Measurements from ENCODE around the gene CT55.
"Not testable (repeated sequence)": the region's sequence is repeated elsewhere in the genome, so short reads cannot be mapped to it uniquely, and the experiment has no call there.

Gene CT55, protein sequence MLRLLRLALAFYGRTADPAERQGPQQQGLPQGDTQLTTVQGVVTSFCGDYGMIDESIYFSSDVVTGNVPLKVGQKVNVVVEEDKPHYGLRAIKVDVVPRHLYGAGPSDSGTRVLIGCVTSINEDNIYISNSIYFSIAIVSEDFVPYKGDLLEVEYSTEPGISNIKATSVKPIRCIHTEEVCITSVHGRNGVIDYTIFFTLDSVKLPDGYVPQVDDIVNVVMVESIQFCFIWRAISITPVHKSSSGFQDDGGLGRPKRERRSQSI

DNA sequence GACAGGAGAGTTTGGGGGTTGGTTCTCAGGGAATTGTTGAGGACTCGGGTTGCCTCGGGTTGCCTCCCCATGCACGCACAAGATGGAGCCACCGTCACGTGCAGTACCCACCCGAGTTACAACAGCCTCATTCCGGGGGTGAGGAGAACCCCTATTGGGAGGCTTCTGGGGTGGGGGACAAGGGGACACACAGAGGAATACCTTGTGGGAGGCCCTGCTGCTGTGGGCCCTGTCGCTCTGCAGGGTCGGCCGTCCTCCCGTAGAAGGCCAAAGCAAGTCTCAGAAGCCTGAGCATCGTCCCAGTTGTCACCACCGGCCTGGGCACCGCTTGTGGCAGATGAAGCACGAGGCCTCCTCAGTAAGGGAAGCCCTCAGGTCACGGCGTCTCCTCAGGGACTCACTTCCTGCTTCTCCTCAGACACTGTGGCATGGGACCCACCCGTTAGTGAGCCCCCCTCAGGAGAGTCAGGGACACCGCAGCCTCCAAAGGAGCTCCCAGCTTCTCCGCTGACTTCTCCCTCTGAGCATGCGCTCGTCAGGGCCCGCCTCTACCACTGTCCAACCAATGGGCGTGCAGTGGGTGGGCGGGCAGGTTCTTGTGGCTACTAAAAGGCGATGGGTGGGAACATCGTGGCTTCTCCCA, at the start of gene CT55:
TSS of gene CT55 (minus strand) at position 522 of the 643 bp plus-strand sequence. CDS start at position 295, 227 bp downstream.
- Histone ChIP-seq H3K36me3 (ENCODE audit: control insufficient read depth, low read depth, low read length) (no peaks in the 10 kb centered on the region), H3K27me3 (ENCODE audit: control insufficient read depth, insufficient read depth, low read length) (no peaks in the 10 kb centered on the region), H3K4me1 (ENCODE audit: control insufficient read depth, low read depth, low read length) (no peaks in the 10 kb centered on the region), H3K9me3 (ENCODE audit: control insufficient read depth, low read depth, low read length) (no peaks in the 10 kb centered on the region), H3K9ac (ENCODE audit: low read length) (no peak within 1 kb of the TSS), H3K4me3 (ENCODE audit: low read length) (no peak within 1 kb of the TSS), H3K27ac (ENCODE audit: low read length) (no peak within 1 kb of the TSS)

DNA sequence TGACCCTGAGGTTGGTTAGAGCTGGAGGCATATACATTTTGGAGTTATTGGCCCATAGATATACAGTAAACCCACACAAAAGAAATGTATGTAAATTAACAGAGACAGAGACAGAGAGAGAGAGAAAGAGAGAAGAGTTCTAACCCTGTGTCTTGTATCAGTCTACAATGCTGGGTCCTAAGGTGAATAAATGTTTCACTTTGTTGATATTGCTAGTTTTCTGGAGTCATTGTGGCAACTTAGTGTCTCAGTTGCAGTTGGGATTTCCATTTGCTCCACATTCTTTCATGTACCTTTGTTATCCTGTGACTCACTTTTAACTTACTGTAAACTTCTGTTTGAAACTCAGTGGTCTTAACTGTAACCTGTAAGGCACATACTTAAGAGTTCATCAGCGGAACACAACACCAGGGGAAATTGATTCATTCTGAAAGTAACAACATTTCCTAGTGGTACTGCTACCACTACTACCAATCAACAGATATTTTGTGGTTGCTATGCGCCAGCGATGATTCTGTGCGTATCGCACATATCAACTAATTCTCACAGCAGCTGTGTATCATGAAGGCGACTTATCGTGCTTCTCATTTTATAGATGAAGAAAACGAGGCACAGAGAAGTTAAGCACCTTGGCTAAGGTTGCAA, 42.1 kb upstream of the CT55 start:
- peaks cover 9% of the 10 kb centered on the region for H3K9me3 ChIP-seq (ENCODE audit: control insufficient read depth, low read depth, low read length)
- H3K27me3 ChIP-seq (ENCODE audit: control insufficient read depth, insufficient read depth, low read length): no peaks in the 10 kb centered on the region
- no peak overlapping the region for H3K9ac ChIP-seq (ENCODE audit: low read length)
- no peaks in the 10 kb centered on the region for H3K4me1 ChIP-seq (ENCODE audit: control insufficient read depth, low read depth, low read length)
- no peaks in the 10 kb centered on the region for H3K36me3 ChIP-seq (ENCODE audit: control insufficient read depth, low read depth, low read length)
- H3K27ac ChIP-seq (ENCODE audit: low read length): no peak overlapping the region
- no peak overlapping the region for H3K4me3 ChIP-seq (ENCODE audit: low read length)

DNA sequence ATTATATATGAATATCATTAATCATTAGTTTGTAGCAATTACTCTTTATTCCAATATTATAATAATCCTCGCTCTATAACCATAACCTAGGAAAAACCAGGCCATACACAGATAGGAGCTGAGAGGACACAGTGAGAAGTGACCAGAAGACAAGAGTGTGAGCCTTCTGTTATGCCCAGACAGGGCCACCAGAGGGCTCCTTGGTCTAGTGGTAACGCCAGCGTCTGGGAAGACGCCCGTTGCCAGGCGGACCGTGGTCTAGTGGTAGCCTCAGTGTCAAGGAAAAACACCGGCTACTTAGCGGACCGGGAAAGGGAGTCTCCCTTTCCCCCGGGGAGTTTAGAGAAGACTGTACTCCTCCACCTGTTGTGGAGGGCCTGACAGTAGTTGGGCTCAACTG, 35.2 kb upstream of the CT55 start:
- not testable (repeated sequence) for H3K4me1 ChIP-seq (ENCODE audit: control insufficient read depth, low read depth, low read length); H3K9ac ChIP-seq (ENCODE audit: low read length); H3K27ac ChIP-seq (ENCODE audit: low read length); H3K27me3 ChIP-seq (ENCODE audit: control insufficient read depth, insufficient read depth, low read length); H3K4me3 ChIP-seq (ENCODE audit: low read length); H3K36me3 ChIP-seq (ENCODE audit: control insufficient read depth, low read depth, low read length)
- peaks cover 14% of the 10 kb centered on the region for H3K9me3 ChIP-seq (ENCODE audit: control insufficient read depth, low read depth, low read length)

DNA sequence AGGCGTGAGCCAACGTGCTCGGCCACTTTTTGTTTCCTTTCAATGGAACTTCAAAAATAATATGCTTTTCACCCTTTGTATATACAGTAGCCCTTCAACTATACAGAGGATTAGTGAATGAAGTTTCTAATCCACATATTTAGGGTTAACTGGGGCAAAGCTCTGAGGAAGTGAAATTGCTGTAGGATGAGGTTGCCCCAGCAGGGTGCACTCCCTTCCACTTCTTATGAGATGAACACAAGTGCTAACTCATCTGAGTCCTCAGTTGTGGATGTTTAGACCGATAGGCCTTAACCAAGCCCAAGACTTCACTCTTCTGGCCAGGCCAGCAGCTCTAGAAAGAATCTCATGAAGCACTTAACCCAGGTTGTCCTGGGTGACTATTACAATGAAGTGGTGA, 29.1 kb upstream of the CT55 start:
- no peak overlapping the region for H3K9ac ChIP-seq (ENCODE audit: low read length)
- no peak overlapping the region for H3K27ac ChIP-seq (ENCODE audit: low read length)

DNA sequence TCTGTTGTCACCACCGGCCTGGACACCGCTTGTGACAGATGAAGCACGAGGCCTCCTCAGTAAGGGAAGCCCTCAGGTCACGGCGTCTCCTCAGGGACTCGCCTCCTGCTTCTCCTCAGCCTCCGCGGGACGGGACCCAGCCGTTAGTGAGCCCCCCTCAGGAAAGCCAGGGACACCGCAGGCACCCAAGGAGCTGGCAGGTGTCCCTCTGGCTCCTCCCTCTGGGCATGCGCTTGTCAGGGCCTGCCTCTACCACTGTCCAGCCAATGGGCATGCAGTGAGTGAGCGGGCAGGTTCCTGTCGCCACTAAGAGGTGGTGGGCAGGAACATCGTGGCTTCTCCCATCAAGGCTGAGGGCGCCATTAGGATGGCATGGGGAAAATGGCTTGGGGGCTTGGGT, 23.5 kb upstream of the CT55 start:
- Histone ChIP-seq H3K4me1 (ENCODE audit: control insufficient read depth, low read depth, low read length) (no peaks in the 10 kb centered on the region), H3K9me3 (ENCODE audit: control insufficient read depth, low read depth, low read length) (peaks cover 4% of the 10 kb centered on the region), H3K36me3 (ENCODE audit: control insufficient read depth, low read depth, low read length) (no peaks in the 10 kb centered on the region), H3K9ac (ENCODE audit: low read length) (no peak overlapping the region), H3K4me3 (ENCODE audit: low read length) (no peak overlapping the region), H3K27ac (ENCODE audit: low read length) (no peak overlapping the region), H3K27me3 (ENCODE audit: control insufficient read depth, insufficient read depth, low read length) (no peaks in the 10 kb centered on the region)

More for the DNA sequence above, 29.1 kb upstream of the CT55 start:
- H3K9me3 ChIP-seq (ENCODE audit: control insufficient read depth, low read depth, low read length): peaks cover 12% of the 10 kb centered on the region
- H3K36me3 ChIP-seq (ENCODE audit: control insufficient read depth, low read depth, low read length): no peaks in the 10 kb centered on the region
- H3K4me1 ChIP-seq (ENCODE audit: control insufficient read depth, low read depth, low read length): no peaks in the 10 kb centered on the region
- no peak overlapping the region for H3K4me3 ChIP-seq (ENCODE audit: low read length)
- no peaks in the 10 kb centered on the region for H3K27me3 ChIP-seq (ENCODE audit: control insufficient read depth, insufficient read depth, low read length)

DNA sequence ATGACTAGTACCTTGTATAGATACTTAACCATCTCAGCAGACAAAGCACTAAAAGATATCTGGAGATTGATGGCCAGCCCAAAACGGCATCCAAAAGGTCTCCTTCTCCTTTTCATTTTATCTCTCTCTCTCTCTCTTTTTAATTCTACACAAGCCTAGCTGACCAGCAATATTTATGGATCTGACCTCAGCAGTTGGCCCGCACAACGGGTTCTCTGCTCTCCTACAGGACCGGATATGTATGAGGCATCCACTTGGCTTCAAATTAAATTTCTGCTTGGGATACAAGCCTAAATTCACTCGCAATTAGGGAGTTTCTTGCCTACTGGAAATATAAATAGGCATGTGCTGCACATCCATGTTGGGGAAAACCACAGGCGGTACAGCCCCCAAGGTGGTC, 22.5 kb upstream of the CT55 start:
- Histone ChIP-seq H3K9me3 (ENCODE audit: control insufficient read depth, low read depth, low read length) (peaks cover 4% of the 10 kb centered on the region), H3K9ac (ENCODE audit: low read length) (no peak overlapping the region), H3K36me3 (ENCODE audit: control insufficient read depth, low read depth, low read length) (no peaks in the 10 kb centered on the region), H3K4me3 (ENCODE audit: low read length) (no peak overlapping the region), H3K27ac (ENCODE audit: low read length) (no peak overlapping the region), H3K4me1 (ENCODE audit: control insufficient read depth, low read depth, low read length) (no peaks in the 10 kb centered on the region), H3K27me3 (ENCODE audit: control insufficient read depth, insufficient read depth, low read length) (no peaks in the 10 kb centered on the region)

DNA sequence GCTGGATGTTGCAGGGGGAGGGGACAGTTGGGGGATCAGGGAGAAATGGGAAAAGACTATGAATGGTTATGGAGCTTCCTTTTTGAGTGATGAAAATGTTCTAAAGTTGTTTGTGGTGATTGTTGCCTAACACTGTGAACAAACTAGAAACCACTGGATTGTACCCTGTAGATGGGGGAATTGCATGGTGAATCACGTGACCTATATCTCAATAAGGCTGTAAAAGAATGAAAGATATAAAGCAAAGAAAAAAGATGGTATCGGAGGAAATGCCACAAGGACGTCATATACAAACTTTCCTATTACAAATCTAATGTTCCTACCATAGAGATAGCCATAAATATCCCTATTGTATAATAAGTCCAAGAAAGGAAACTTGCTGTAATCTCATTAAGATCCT, 20.6 kb upstream of the CT55 start:
- H3K27ac ChIP-seq (ENCODE audit: low read length): no peak overlapping the region
- no peaks in the 10 kb centered on the region for H3K27me3 ChIP-seq (ENCODE audit: control insufficient read depth, insufficient read depth, low read length)
- H3K9me3 ChIP-seq (ENCODE audit: control insufficient read depth, low read depth, low read length): peaks cover 8% of the 10 kb centered on the region

DNA sequence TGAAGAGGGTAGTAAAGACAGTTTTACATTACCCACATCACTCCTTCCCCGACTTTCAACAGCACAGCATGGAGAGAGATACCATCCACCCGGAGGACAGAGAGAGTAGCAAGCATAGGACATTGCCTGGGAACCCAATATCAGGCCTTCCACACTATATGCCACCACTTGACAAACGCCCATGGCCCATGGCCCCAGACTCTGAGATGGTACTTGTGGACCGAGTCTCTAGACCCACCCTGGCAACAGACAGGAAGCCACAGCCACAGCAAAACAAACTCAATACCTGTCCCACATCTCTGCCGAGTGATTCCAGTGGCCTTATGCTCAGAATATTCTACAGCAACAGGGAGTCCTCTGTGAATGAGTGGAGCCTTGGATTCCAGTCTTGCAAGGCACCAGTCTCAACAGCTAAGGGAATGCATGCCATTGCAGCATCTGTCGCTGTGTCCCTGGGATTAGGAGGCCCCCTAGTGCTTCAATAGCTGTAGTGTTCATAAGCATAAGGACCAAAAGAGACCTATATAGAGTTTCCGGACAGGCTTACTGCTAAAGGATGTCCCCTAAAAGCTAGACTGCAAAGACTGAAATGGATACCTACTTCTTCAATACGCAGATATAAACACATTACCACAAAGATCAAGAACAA, 14.7 kb upstream of the CT55 start:
- Histone ChIP-seq H3K9me3 (ENCODE audit: control insufficient read depth, low read depth, low read length) (peaks cover 11% of the 10 kb centered on the region), H3K4me3 (ENCODE audit: low read length) (no peak overlapping the region), H3K27me3 (ENCODE audit: control insufficient read depth, insufficient read depth, low read length) (no peaks in the 10 kb centered on the region), H3K27ac (ENCODE audit: low read length) (no peak overlapping the region), H3K4me1 (ENCODE audit: control insufficient read depth, low read depth, low read length) (no peaks in the 10 kb centered on the region), H3K36me3 (ENCODE audit: control insufficient read depth, low read depth, low read length) (no peaks in the 10 kb centered on the region), H3K9ac (ENCODE audit: low read length) (no peak overlapping the region)

More for the DNA sequence above, 20.6 kb upstream of the CT55 start:
- Histone ChIP-seq H3K4me3 (ENCODE audit: low read length) (no peak overlapping the region), H3K36me3 (ENCODE audit: control insufficient read depth, low read depth, low read length) (no peaks in the 10 kb centered on the region), H3K4me1 (ENCODE audit: control insufficient read depth, low read depth, low read length) (no peaks in the 10 kb centered on the region), H3K9ac (ENCODE audit: low read length) (no peak overlapping the region)

DNA sequence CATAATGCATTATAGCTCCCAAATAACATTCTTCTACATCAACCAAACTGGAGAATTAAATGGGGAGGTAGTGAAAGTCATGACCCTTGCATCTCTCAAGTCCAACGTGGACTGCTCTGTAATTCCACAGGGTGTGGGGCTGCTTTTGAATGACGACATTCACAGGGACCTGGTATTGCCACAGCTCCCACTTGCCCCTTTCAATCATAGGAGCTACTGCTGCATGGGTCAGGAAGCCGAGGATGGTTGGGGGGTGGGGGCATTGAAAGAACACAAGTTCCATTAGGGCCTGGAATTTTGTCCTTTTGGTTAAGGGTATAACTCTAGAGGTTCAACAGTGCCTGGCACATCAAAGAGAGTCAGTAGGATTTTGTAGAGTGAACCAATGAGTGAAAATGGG, 7.4 kb upstream of the CT55 start:
- peaks cover 9% of the 10 kb centered on the region for H3K9me3 ChIP-seq (ENCODE audit: control insufficient read depth, low read depth, low read length)
- no peaks in the 10 kb centered on the region for H3K36me3 ChIP-seq (ENCODE audit: control insufficient read depth, low read depth, low read length)
- H3K27me3 ChIP-seq (ENCODE audit: control insufficient read depth, insufficient read depth, low read length): no peaks in the 10 kb centered on the region
- no peak overlapping the region for H3K9ac ChIP-seq (ENCODE audit: low read length)
- no peak overlapping the region for H3K4me3 ChIP-seq (ENCODE audit: low read length)
- no peak overlapping the region for H3K27ac ChIP-seq (ENCODE audit: low read length)
- no peaks in the 10 kb centered on the region for H3K4me1 ChIP-seq (ENCODE audit: control insufficient read depth, low read depth, low read length)

DNA sequence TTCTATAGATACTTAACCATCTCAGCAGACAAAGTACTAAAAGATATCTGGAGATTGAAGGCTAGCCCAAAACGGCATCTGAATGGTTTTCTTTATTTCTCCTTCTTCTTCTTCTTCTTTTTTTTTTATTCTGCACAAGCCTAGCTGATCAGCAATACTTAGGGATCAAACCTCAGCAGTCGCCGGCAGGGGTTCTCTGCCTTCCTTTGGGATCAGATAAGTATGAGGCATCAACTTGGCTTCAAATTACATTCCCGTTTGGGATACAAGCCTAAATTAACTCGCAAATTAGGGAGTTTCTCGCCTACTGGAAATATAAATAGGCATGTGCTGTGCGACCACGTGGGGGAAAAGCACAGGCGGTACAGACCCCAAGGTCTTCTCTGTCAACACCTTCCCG, 730 bp downstream of the CT55 start:
- Histone ChIP-seq H3K27me3 (ENCODE audit: control insufficient read depth, insufficient read depth, low read length) (no peaks in the 10 kb centered on the region), H3K27ac (ENCODE audit: low read length) (no peak overlapping the region), H3K9me3 (ENCODE audit: control insufficient read depth, low read depth, low read length) (no peaks in the 10 kb centered on the region), H3K4me3 (ENCODE audit: low read length) (no peak overlapping the region), H3K36me3 (ENCODE audit: control insufficient read depth, low read depth, low read length) (no peaks in the 10 kb centered on the region), H3K9ac (ENCODE audit: low read length) (no peak overlapping the region), H3K4me1 (ENCODE audit: control insufficient read depth, low read depth, low read length) (no peaks in the 10 kb centered on the region)

DNA sequence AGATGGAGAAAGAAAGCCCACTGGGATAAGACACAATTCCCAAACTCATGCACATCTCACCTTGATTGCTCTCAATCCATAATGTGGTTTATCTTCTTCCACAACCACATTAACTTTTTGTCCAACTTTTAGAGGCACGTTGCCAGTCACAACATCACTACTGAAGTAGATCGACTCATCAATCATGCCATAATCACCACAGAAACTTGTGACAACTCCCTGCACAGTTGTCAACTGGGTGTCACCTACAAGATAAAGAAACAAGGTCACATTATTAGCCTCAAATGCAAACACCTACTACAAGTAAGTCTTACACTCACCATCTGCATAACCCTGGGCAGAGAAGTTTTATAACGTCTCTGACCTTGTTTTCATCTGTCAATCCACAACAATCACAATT, 1.7 kb downstream of the CT55 start:
- H3K27me3 ChIP-seq (ENCODE audit: control insufficient read depth, insufficient read depth, low read length); H3K4me1 ChIP-seq (ENCODE audit: control insufficient read depth, low read depth, low read length); H3K27ac ChIP-seq (ENCODE audit: low read length); H3K9ac ChIP-seq (ENCODE audit: low read length); H3K36me3 ChIP-seq (ENCODE audit: control insufficient read depth, low read depth, low read length); H3K4me3 ChIP-seq (ENCODE audit: low read length); H3K9me3 ChIP-seq (ENCODE audit: control insufficient read depth, low read depth, low read length): not testable (repeated sequence)
